BE2C (cell line): Measurements from ENCODE around the gene WDR31.
A peak's percentile ranks its signal among the peaks of the same experiment; 100 is the strongest.

Source experiments
- DNase-seq: peaks from one replicate; pipeline ENCODE4 v3.0.0-alpha.2; 2020
- H3K27me3 ChIP-seq: fragments of 250-450 bp; sonication (Bioruptor Pico); 2 replicates; pipeline ENCODE4 v1.5.1; 2020; ENCODE audit warnings: mild to moderate bottlenecking
- H3K36me3 ChIP-seq: fragments of 250-450 bp; sonication (Bioruptor Pico); 2 replicates; pipeline ENCODE4 v1.5.1; 2020; ENCODE audit warnings: mild to moderate bottlenecking
- H3K4me1 ChIP-seq: fragments of 250-450 bp; sonication (Bioruptor Pico); 2 replicates; pipeline ENCODE4 v1.5.1; 2020
- H3K4me3 ChIP-seq: 2 replicates; pipeline ENCODE4 v1.5.1; 2011; ENCODE audit warnings: low read depth, low read length
- H3K9me3 ChIP-seq: fragments of 250-450 bp; sonication (Bioruptor Pico); 2 replicates; pipeline ENCODE4 v1.5.1; 2020
- CTCF ChIP-seq: IDR thresholded peaks from 2 replicates; pipeline ENCODE4 v1.5.1; 2012; ENCODE audit warnings: mild to moderate bottlenecking, low read depth, low read length

WDR31 gene

DNA sequence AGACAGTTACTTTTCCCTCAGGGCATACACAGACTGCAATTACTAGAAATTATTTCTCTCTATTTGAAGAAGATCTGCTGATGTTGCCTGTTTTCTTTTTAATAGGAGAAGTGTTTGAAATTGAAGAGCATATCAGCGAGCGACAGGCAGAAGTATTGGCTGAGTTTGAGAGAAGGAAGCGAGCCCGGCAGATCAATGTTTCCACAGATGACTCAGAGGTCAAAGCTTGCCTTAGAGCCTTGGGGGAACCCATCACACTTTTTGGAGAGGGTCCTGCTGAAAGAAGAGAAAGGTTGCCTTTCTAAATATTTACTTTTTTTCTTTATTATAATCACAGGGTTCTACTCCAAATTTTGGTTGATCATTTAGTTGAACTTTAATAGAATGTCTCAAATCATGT, 61.2 kb downstream of the WDR31 start:
- peaks cover 61% of the 10 kb centered on the region for H3K36me3 ChIP-seq
- DNase-seq = no peak
- no peaks in the 10 kb centered on the region for H3K4me1 ChIP-seq
- no peaks in the 10 kb centered on the region for H3K27me3 ChIP-seq
- H3K4me3 ChIP-seq = no peak overlapping the region
- H3K9me3 ChIP-seq = no peaks in the 10 kb centered on the region
- no peak for TF ChIP-seq CTCF

GRCh38 chr9:113275157-113276131, 64.6 kb downstream of the WDR31 start, which contains the start of the genes CDC26 and PRPF4:
TSS of gene CDC26 (minus strand) at chr9:113275572. CDS start at chr9:113272507, 3,065 bp downstream.
TSS of gene PRPF4 (plus strand) at chr9:113275658. CDS start at chr9:113275744, 86 bp downstream.
- Histone ChIP-seq H3K9me3 (no peaks in the 10 kb centered on the region), H3K4me3 (peak within 1 kb of the TSS; percentile 88), H3K4me1 (no peaks in the 10 kb centered on the region), H3K27me3 (no peaks in the 10 kb centered on the region), H3K36me3 (peaks cover 44% of the 10 kb centered on the region)
- no peak for TF ChIP-seq CTCF
- peak; percentile 98 for DNase-seq

- H3K9me3 ChIP-seq = no peaks in the 10 kb centered on the region
- peak; percentile 46 for DNase-seq
- H3K4me3 ChIP-seq = peak overlapping the region; percentile 88
- H3K27me3 ChIP-seq = no peaks in the 10 kb centered on the region
- TF ChIP-seq CTCF = peak; percentile 78
- no peaks in the 10 kb centered on the region for H3K4me1 ChIP-seq
- peaks cover 44% of the 10 kb centered on the region for H3K36me3 ChIP-seq
These were observed 65.5 kb downstream of the WDR31 start for GRCh38 chr9:113274474-113275156.

- H3K4me3 ChIP-seq = no peak overlapping the region
- H3K4me1 ChIP-seq = no peaks in the 10 kb centered on the region
- no peak for DNase-seq
- H3K9me3 ChIP-seq = no peaks in the 10 kb centered on the region
- H3K27me3 ChIP-seq = no peaks in the 10 kb centered on the region
- H3K36me3 ChIP-seq = peaks cover 55% of the 10 kb centered on the region
- no peak for TF ChIP-seq CTCF
These were observed 70.2 kb downstream of the WDR31 start for GRCh38 chr9:113269871-113270270.

DNA sequence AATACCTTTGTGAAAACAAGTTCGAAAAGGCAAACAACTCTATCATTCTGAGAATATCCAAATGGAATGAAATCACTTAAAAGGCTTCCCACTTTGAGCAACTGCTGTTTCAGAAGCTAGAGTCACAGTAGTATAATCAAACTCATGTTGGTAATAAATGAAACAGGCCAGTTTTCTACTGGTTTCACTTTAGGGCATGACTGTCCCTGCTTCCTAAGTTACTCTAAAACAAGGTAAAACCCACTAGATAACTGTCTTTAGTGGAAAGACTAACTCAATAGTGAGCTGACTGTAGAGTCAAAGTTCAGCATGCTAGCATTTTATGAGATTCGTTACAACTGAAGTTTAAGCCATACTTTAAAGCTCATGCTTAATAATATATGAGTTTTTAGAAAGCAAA, 70.7 kb downstream of the WDR31 start:
- Histone ChIP-seq H3K4me3 (no peak overlapping the region), H3K4me1 (no peaks in the 10 kb centered on the region), H3K27me3 (no peaks in the 10 kb centered on the region), H3K9me3 (no peaks in the 10 kb centered on the region), H3K36me3 (peaks cover 56% of the 10 kb centered on the region)
- no peak for DNase-seq
- no peak for TF ChIP-seq CTCF
